Esophagus muscularis mucosa (tissue), 3 donors: ENCODE data around the gene SPACA7.

Experiments used
- CTCF ChIP-seq, 3 experiments: fragments of 200-600 bp in 2 of 3; fragments of 450-650 bp in 1 of 3; sonication (generic) in 2 of 3; IDR thresholded peaks; one replicate each; pipeline ENCODE4 v1.5.1; 2017 to 2019; ENCODE audit warnings: antibody characterized with exemption in 3 of 3, mild to moderate bottlenecking in 2 of 3, moderate library complexity in 1 of 3
- POLR2A ChIP-seq: fragments of 450-650 bp; IDR thresholded peaks from one replicate; pipeline ENCODE4 v1.6.1; 2017; ENCODE audit warnings: antibody characterized with exemption, moderate library complexity, mild to moderate bottlenecking, low read depth

DNA sequence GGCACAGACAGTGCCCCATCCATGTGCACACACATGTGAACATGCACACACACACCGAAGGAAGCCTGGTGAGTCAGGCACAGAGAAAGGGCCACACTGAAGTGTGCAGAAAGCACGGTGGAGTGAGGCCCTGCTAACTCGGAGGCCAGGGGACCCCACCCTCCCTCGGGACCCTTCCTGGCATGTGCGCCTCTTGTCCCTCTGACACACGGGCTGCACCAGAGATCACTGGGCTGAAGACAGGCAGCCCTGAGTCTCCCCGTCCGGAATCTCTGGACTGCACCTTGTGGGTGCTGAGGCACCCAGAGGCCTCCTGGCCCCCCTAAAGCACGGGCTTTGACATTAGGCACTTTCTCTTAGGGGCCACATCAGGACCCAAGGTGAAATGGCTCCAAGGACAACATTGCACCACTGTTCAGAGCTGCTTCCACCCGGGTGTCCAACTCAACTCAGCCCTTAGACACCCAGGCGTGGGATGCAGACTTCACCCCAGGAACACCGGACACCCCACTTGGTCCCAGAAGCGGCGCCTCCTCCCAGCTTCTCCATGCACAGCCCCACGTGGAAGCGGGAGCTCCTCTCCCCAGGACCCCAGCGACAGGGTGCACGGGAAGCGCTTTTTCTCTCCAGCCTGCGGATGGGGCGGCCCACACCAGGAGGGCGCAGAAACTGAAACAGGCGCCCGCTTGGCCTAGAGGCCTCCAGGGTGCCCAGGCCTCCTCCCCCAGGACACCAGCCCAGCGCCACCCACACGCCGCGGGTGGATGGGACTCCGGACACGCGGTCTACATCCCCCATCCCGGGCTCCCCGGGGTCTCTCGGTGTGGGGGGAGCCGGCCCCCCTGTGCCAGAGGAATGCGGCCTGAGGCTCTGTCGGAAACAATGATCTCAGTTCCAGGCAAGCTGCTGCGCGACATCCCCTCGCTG, 90.2 kb downstream of the SPACA7 start:
- no peak for TF ChIP-seq CTCF (IDR thresholded peaks at IDR 0.05)
- no peak for TF ChIP-seq POLR2A
